PC-3 (cell line): ENCODE data around the gene PTPN1. TPM values are rescaled to one million over a fixed set of nuclear protein-coding genes. Genes with fewer than 3 reads are reported as not detected.

Experiments used
- ATAC-seq: fragments of 200-7000 bp; cut with Tn5 transposase; 2 replicates; pipeline ENCODE4 v1.9.1; 2020; ENCODE audit warnings: mild to moderate bottlenecking, moderate library complexity
- Bru-seq: library from RNA; stranded (reverse); fragments of 400-500 nt; gene quantifications from one replicate; lab custom pipeline; 2021; lab: Mats Ljungman, UMichigan
- BruChase-seq, 2 experiments: library from RNA; stranded (reverse); fragments of 400-500 nt; gene quantifications; one replicate each; lab custom pipeline; 2021; lab: Mats Ljungman, UMichigan
- BruUV-seq: library from RNA; stranded (reverse); fragments of 400-500 nt; replicated peaks from 2 replicates; lab custom pipeline; 2021; lab: Mats Ljungman, UMichigan
- CTCF ChIA-PET: fragments of 300-600 bp; sonication (Branson Sonifier 250); formaldehyde crosslinking; loops from one replicate; lab custom pipeline; 2022; ENCODE audit warnings: antibody characterized with exemption; lab: Charles Lee
- POLR2A ChIA-PET: fragments of 300-600 bp; sonication (Branson Sonifier 250); formaldehyde crosslinking; loops from one replicate; lab custom pipeline; 2022; ENCODE audit warnings: antibody characterized with exemption; ENCODE audit not compliant: unreplicated experiment; lab: Charles Lee
- DNase-seq: peaks from one replicate; pipeline ENCODE4 v3.0.0-alpha.2; 2015
- H2AFZ ChIP-seq: fragments of 300-600 bp; sonication (generic); 2 replicates; pipeline ENCODE4 v1.6.0; 2016; ENCODE audit warnings: antibody characterized with exemption, low read length
- H3F3A ChIP-seq: fragments of 300-600 bp; sonication (generic); one replicate; pipeline ENCODE4 v1.6.0; 2017; ENCODE audit warnings: antibody characterized with exemption, low read length, control low read depth, mild to moderate bottlenecking; ENCODE audit not compliant: unreplicated experiment
- H3K27ac ChIP-seq: fragments of 300-600 bp; sonication (generic); 2 replicates; pipeline ENCODE4 v1.5.1; 2016; ENCODE audit warnings: mild to moderate bottlenecking, low read length
- H3K27me3 ChIP-seq: fragments of 300-600 bp; sonication (generic); 2 replicates; pipeline ENCODE4 v1.6.1; 2016; ENCODE audit warnings: low read length, mixed read lengths
- H3K36me3 ChIP-seq: fragments of 300-600 bp; sonication (generic); 2 replicates; pipeline ENCODE4 v1.6.1; 2016; ENCODE audit warnings: low read depth, mixed run types, low read length, mixed read lengths
- H3K4me1 ChIP-seq: fragments of 300-600 bp; sonication (generic); 2 replicates; pipeline ENCODE4 v1.5.1; 2016; ENCODE audit warnings: low read length; ENCODE audit not compliant: insufficient read depth
- H3K4me2 ChIP-seq: fragments of 300-600 bp; sonication (generic); 2 replicates; pipeline ENCODE4 v1.6.0; 2016; ENCODE audit warnings: low read length
- H3K4me3 ChIP-seq: fragments of 300-600 bp; sonication (generic); 2 replicates; pipeline ENCODE4 v1.5.1; 2016; ENCODE audit warnings: mild to moderate bottlenecking, low read length, mixed read lengths
- H3K79me2 ChIP-seq: fragments of 300-600 bp; sonication (generic); 2 replicates; pipeline ENCODE4 v1.6.1; 2017; ENCODE audit warnings: low read length, mixed read lengths
- H3K9ac ChIP-seq: fragments of 300-600 bp; sonication (generic); 2 replicates; pipeline ENCODE4 v1.6.0; 2016; ENCODE audit warnings: mild to moderate bottlenecking, low read length
- H3K9me2 ChIP-seq: fragments of 300-600 bp; sonication (generic); replicated peaks from 2 replicates; pipeline ENCODE4 v1.6.1; 2016; ENCODE audit warnings: mixed run types, low read length, mixed read lengths
- H3K9me3 ChIP-seq: fragments of 300-600 bp; sonication (generic); 2 replicates; pipeline ENCODE4 v1.6.1; 2016; ENCODE audit warnings: low read length, mixed read lengths
- H4K20me1 ChIP-seq: fragments of 300-600 bp; sonication (generic); 2 replicates; pipeline ENCODE4 v1.6.1; 2016; ENCODE audit warnings: low read length, mixed read lengths
- CTCF ChIP-seq: fragments of 300-600 bp; sonication (generic); conservative IDR thresholded peaks from 2 replicates; pipeline ENCODE4 v1.5.1; 2017; ENCODE audit warnings: antibody characterized with exemption, low read depth, mild to moderate bottlenecking, low read length
- EZH2 ChIP-seq: fragments of 300-600 bp; sonication (generic); IDR thresholded peaks from one replicate; pipeline ENCODE4 v1.6.1; 2017; ENCODE audit warnings: antibody characterized with exemption, mild to moderate bottlenecking, low read length; ENCODE audit not compliant: unreplicated experiment
- EZH2phosphoT487 ChIP-seq: fragments of 300-600 bp; sonication (generic); IDR thresholded peaks from 2 replicates; pipeline ENCODE4 v1.6.1; 2018; ENCODE audit warnings: mild to moderate bottlenecking, antibody characterized with exemption, low read length, borderline replicate concordance
- intact Hi-C: fragments of 100-400 bp; cut with micrococcal nuclease; formaldehyde crosslinking; loops from 2 replicates; pipeline ENCODE4 v1.9.0; 2023
- long read RNA-seq: library from polyadenylated mRNA; unstranded; transcript quantifications from one replicate; pipeline ENCODE4 v2.0.0, GENCODE V29; 2021; ENCODE audit not compliant: unreplicated experiment
- total RNA-seq: library from RNA; depleted of rRNA; stranded (reverse); fragments of >200 nt; gene quantifications from 2 replicates; pipeline ENCODE4 v1.2.3, GENCODE V29; 2014; rRNA removed

The PTPN1 gene
- total RNA-seq (47.2 and 47.7 TPM in 2 replicates), Bru-seq, nascent RNA (percentile 86 among the genes with signal in this experiment), BruChase-seq, experiment 1, labeled RNA remaining after a 6-hour chase (percentile 75 among the genes with signal in this experiment), BruChase-seq, experiment 2, labeled RNA remaining after a 2-hour chase (percentile 80 among the genes with signal in this experiment)
- long read RNA-seq, full-length matches to known transcripts = 3 of 16 reads
- long read RNA-seq, partial matches to known transcripts = 11 of 16 reads
- long read RNA-seq, other reads (novel, unspliced or antisense) = 2 of 16 reads

DNA sequence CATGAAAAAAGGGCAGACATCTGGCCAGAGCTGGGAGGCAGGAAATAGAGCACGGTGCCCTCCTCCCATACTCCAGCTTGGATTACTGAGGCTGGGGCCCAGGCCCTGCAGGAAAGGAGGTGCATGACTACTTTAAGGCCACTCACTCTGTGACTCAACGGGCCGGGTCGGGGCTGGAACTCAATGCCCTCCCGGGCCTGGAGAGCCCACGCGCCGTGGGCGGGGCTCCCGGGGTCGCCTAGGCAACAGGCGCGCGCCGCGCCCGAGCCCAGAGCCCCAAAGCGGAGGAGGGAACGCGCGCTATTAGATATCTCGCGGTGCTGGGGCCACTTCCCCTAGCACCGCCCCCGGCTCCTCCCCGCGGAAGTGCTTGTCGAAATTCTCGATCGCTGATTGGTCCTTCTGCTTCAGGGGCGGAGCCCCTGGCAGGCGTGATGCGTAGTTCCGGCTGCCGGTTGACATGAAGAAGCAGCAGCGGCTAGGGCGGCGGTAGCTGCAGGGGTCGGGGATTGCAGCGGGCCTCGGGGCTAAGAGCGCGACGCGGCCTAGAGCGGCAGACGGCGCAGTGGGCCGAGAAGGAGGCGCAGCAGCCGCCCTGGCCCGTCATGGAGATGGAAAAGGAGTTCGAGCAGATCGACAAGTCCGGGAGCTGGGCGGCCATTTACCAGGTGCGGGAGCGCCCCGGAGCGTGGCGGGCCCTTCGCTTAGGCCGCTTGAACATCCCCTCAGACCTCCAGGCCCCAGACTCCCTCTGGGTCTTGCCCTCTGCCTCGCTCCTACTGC, at the start of gene PTPN1:
TSS of gene PTPN1 (plus strand) at position 461 of the 783 bp plus-strand sequence. CDS start at position 606, 145 bp downstream.
- Histone ChIP-seq H3K9ac (peak within 1 kb of the TSS; percentile 86), H3K27me3 (no peaks in the 10 kb centered on the region), H3K4me1 (peaks cover 37% of the 10 kb centered on the region), H3K9me2 (no peaks in the 10 kb centered on the region), H3K4me3 (peak within 1 kb of the TSS; percentile 83), H4K20me1 (peaks cover 38% of the 10 kb centered on the region), H3K36me3 (no peaks in the 10 kb centered on the region), H3K79me2 (peaks cover 50% of the 10 kb centered on the region), H3K9me3 (no peaks in the 10 kb centered on the region), H3K27ac (peak within 1 kb of the TSS; percentile 38), H3K4me2 (peak within 1 kb of the TSS; percentile 94), H2AFZ (peak within 1 kb of the TSS; percentile 68), H3F3A (no peaks in the 10 kb centered on the region)
- intact Hi-C loops = loop anchor here (2.0 kb wide), 2 partner anchors 51 to 67 kb away; no protein-coding TSS in a partner anchor
- CTCF ChIA-PET = no interaction called here
- DNase-seq (peak; percentile 100), ATAC-seq (peak; percentile 96)
- TF ChIP-seq EZH2phosphoT487 (no peak), EZH2 (no peak)
- POLR2A ChIA-PET = interaction anchor here (0.5 kb wide), 1 partner anchor 9 kb away, joined by 6 read pairs; no protein-coding TSS in a partner anchor
- BruUV-seq = TSS peak; percentile 33

DNA sequence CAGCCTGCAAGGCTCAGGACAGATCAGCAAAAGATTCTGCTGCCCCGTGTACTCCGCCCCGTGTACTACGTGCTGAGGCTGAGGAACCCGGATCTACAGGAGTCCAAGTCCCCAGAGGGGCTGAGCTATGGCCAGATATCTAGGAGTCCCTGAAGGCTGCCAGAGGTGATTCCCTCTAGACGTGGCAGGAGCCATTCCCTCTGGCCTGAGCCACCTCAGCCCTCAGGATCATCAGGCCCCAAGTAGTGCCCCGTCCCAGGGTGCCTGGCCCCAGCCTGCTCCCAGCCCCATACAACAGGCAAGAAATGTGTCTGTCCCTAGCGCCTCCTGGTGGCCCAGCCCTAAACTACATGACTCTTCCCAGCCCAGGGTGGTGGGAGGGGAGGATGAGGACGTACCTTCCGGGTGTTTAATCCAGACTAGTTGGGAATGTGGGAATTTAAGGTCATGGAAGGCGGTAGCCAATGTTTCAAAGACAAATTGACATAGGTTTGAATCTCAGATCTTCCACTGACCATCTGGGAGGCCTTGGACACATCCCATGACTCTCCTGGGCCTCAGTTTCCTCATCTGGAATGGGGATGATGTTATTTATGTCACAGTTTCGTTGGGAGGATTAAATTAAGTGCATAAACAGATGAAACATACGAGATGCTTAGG, 49.4 kb upstream of the PTPN1 start:
- Histone ChIP-seq H4K20me1 (no peaks in the 10 kb centered on the region), H3K4me3 (no peak overlapping the region), H3K79me2 (no peaks in the 10 kb centered on the region), H3K9me2 (0 out of 2 replicates have a peak, but pooled peaks cover 5% of the 10 kb centered on the region), H3K27ac (no peak overlapping the region), H3K4me2 (peak overlapping the region; percentile 14), H3K27me3 (no peaks in the 10 kb centered on the region), H3K9ac (peak overlapping the region; percentile 3; the same call in 1 of the 2 replicates), H3K36me3 (no peaks in the 10 kb centered on the region), H2AFZ (peak overlapping the region; percentile 51), H3F3A (no peaks in the 10 kb centered on the region), H3K9me3 (no peaks in the 10 kb centered on the region), H3K4me1 (peaks cover 7% of the 10 kb centered on the region; the same call in 1 of the 2 replicates)
- DNase-seq (peak; percentile 97), ATAC-seq (peak; percentile 91)
- TF ChIP-seq EZH2 = no peak
- TF ChIP-seq CTCF = peak; percentile 98
- ChIA-PET POLR2A (no interaction called here), CTCF (interaction anchor here (0.6 to 1.3 kb wide), 3 partner anchors 45 to 194 kb away, joined by 3 to 4 read pairs (median 3); no protein-coding TSS in a partner anchor)
- no TSS peak for BruUV-seq
- intact Hi-C loops = loop anchor here (1.0 to 5.0 kb wide), 4 partner anchors 38 to 274 kb away; no protein-coding TSS in a partner anchor
